CD4-positive, alpha-beta T cell treated with Interleukin-15 for 1 hour (primary cell): Measurements from ENCODE around the gene FANCD2.
"Not testable (repeated sequence)": the region's sequence is repeated elsewhere in the genome, so short reads cannot be mapped to it uniquely, and the experiment has no call there.

Experiments used
- DNase-seq: peaks from one replicate; pipeline ENCODE4 v3.0.0-alpha.2; 2020

The FANCD2 gene

DNA sequence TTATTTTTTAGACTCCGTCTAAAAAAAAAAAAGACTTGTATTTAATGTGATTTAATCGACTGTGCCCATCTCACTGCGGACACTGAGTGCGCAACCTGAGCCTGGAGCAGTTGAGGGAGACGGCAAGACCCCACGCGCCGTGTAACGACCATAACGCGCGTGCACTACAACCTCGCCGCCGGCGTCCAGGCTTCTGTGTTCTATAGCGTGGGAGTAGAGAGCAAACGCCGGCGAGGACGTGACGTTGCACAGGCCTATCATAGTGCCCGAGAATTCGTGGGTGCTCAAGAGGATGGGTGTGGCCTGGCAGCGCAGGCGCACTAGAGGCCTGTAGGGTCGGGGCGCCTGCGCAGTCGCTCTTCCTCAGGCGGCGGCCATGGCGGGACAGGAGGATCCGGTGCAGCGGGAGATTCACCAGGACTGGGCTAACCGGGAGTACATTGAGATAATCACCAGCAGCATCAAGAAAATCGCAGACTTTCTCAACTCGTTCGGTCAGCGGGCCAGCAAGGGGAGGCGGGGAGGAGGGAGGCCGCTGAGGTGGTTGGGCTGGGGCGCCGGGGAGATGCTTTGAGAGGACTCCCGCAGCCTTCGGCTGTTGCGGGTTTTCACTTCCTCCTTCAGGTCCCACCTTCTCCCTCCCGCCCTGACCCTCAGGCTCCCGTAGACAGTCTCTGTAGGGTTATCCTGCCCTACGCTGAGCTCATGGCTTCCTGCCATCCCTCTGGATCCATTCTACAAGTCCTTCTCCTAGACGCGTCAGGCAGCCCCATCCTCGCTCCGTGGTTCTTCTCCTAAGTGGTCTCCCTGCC lies 89.3 kb downstream of the FANCD2 start, which contains the start of gene BRK1:
BRK1 (plus strand) TSS at position 350 of the 812 bp plus-strand sequence; CDS start at position 377, 27 bp downstream.
- peak; percentile 96 for DNase-seq

DNA sequence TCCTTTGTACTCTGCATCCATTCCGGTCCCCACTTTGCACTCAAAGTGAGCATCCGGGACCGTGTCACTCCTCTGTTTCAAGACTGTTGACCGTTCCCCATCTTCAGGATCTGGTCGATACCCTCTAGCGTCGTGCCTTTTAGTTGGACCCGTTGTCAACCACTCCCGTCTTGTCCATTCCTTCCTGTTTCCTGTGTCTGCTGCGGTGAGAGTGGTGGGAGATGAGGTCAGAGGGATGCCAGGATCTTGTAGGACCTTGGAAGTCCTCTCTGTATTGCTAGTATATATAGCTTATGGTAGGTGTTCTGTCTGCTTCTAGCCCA lies 89.9 kb downstream of the FANCD2 start:
- no peak for DNase-seq

DNA sequence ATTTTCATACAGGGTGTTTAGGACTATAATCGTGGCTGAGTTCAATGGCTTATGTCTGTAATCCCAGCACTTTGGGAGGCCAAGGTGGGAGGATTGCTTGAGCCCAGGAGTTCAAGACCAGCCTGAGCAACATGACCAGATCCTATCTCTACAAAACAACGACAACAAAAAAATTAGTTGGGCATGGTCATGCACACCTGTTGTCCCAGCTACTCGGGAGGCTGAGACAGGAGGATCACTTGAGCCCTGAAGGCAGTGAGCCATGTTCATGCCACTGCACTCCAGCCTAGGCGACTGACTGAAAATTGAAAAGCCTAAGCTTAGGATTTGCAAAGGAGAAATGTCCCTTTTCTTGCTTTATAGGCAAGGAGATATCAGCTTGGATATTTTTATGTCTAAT lies 90.7 kb downstream of the FANCD2 start:
- no peak for DNase-seq

DNA sequence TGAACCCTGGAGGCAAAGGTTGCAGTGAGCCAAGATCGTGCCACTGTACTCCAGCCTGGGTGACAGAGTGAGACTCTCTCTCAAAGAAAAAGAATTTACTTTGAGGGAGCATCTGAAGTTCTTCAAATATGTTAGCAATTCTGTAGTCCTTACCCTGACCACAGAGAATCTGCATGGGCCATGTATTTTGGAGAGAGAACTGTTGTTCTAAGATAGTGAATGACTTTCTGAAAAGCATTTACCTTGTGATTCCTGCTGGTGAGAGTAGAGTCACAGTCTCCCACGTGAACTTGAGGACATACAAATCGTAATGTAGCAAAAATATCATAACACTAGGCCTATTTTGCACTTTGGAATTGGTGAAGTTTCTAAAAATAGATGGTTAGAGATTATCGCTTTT lies 93.1 kb downstream of the FANCD2 start:
- DNase-seq: no peak

DNA sequence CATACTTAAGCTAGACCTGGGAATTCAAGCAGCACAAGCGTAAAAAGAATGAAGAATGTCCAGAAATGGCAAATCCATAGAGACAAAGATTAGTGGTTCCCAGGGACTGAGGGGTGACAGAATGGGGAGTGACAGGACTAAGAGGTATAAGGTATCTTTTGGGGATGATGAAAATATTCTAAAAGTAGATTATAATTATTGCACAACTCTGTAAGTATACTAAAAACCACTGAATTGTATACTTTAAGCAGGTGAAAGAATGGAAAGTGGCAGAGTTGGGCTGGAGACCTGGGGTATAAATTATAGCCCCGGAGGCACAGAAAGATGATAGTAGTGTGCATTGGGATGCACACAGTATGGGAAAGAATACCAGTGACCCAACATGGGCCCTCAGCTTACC lies 94.8 kb downstream of the FANCD2 start:
- no peak for DNase-seq

DNA sequence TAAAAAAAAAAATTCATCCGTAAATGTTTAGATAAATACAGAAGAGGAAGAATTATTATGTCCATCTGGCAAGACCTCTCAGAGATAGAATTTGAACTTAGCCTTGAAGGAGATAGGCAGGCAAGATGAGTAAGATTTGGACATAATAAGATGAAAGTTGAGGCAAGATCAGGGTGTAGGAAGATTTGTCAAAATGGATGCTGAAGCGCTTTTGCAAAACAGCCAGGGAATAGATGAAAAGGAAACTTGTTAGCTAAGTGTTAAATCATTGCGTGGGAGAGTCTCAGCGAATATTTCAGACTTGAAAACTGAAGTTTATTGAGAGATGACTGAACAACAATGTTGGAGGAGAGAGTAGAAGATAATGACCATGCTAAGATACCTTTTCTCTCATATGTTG lies 96.5 kb downstream of the FANCD2 start:
- DNase-seq: no peak

DNA sequence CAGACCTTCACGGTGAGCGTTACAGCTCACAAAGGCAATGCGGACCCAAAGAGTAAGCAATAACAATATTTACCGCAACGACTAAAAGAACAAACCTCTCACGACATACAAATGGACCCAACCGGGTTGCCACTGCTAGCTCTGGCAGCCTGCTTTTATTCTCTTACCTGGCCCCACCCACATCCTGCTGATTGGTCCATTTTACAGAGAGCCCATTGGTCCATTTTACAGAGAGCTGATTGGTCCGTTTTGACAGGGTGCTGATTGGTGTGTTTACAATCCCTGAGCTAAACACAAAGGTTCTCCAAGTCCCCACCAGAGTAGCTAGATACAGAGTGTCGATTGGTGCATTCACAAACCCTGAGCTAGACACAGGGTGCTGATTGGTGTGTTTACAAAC lies 109.6 kb downstream of the FANCD2 start:
- not testable (repeated sequence) for DNase-seq

DNA sequence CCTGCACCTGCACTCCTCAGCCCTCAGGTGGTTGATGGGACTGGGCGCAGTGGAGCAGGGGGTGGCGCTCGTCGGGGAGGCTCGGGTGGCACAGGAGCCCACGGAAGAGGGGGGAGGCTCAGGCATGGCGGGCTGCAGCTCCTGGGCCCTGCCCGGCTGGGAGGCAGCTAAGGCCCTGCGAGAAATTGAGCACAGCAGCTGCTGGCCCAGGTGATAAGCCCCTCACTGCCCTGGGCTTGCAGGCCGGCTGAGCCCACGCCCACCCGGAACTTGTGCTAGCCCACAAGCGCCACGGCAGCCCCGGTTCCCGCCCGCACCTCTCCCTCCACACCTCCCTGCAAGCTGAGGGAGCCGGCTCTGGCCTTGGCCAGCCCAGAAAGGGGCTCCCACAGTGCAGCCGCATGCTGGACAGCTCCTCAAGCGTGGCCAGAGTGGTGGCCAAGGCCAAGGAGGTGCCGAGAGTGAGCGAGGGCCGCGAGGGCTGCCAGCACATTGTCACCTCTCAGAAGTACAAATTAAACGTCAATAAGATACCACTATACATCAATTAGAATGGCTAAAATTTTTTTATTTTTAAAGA lies 110.3 kb downstream of the FANCD2 start:
- no peak for DNase-seq

DNA sequence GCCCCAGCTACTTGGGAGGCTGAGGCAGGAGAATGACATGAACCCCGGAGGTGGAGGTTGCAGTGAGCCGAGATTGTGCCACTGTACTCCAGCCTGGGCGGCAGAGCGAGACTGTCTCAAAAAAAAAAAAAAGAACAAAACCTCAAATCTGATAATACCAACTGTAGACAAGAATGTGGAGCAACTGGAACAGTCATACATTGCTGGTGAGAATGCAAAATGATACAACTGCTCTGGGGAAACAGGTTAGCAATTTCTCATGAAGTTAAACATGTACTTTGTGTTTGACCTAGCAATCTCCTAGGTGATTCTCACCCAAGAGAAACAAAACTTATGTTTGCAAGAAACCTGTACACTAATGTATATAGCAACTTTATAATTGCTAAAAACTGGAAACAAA lies 110.9 kb downstream of the FANCD2 start:
- no peak for DNase-seq

DNA sequence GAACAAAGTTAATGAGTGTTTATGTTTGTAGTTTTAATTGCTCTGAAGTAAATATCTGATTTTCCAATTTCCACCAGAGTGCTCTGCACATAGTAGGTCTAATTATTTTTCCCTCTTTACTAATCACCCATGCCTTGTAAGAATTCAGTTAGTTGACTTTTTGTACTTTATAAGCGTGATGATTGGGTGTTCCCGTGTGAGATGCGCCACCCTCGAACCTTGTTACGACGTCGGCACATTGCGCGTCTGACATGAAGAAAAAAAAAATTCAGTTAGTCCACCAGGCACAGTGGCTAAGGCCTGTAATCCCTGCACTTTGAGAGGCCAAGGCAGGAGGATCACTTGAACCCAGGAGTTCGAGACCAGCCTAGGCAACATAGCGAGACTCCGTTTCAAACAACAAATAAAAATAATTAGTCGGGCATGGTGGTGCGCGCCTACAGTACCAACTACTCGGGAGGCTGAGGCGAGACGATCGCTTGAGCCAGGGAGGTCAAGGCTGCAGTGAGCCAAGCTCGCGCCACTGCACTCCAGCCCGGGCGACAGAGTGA lies 114.8 kb downstream of the FANCD2 start:
- DNase-seq: no peak

DNA sequence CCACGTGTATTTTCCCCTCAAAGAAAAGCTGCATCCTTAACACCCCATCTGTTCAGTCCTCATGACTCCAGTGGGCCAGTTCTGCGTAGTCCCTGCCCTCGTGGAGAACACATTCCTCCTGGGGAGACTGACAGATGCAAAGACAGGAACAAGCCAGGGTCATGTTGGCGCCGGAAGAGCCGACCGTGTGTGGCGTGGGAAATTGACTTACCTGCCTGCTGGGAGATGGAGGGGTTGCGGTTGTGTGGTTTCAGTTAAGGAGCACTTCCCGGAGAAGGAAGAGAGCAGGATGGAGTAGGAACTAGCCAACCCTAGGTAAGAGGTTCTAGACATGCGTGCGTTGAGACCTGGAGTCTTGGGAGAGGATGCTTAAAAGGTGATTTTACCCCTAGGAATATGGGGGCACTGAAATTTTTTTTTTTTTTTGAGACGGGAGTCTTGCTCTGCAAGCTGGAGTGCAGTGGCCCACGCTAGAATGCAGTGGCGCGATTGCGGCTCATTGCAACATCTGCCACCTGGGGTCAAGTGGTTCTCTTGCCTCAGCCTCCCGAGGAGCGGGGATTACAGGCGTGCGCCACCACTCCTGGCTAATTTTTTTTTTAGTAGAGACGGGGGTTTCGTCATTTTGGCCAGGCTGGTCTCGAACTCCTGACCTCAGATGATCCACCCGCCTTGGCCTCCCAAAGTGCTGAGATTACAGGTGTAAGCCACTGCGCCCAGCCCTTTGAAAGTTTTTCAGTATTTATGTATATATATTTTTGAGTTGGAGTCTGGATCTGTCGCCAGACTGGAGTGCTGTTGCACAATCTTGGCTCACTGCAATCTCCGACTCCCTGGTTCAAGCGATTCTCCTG lies 116.7 kb downstream of the FANCD2 start:
- DNase-seq: no peak

DNA sequence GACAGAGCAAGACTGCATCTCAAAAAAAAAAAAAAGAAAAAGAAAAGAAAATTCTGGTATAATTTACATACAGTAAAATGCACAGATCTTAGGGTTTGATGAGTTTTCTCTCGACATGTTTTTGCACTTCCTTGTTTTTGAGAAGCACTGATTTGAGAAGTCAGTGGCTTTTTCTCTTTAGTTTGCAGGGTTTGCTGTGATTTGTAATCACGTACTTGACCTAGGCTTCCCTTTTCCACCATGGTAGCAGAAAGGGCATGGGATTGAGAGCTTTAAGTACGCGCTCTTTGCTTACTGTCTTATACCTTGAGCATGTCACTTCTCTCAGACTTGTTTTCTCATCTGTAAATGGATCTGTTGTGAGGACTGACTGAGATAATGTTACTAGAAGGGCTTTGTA lies 119.4 kb downstream of the FANCD2 start:
- no peak for DNase-seq

DNA sequence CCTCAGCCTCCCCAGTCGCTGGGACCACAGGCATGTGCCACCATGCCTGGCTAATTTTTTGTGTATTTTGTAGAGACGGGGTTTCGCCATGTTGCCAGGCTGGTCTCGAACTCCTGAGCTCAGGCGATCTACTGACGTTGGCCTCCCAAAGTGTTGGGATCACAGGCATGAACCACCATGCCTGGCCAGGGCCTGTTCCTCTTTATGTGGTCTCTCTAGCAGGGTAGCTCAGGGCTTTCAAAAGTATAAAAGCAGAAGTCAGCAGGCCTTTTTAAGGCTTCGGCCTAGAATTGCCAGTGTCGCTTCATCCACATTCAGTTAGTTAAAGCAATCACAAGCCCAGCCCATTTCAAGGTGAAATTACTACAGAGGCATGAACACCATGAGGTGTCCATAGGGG lies 123.0 kb downstream of the FANCD2 start:
- DNase-seq: peak; percentile 38

DNA sequence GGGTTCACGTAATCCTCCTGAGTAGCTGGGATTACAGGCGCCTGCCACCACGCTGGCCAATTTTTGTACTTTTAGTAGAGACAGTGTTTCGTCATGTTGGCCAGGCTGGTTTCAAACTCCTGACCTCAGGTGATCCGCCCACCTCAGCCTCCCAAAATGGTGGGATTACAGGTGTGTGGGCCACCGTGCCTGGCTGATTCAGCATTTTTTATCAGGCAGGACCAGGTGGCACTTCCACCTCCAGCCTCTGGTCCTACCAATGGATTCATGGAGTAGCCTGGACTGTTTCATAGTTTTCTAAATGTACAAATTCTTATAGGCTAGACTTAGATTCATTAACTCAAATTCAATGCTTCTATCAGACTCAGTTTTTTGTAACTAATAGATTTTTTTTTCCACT lies 124.8 kb downstream of the FANCD2 start:
- DNase-seq: no peak
